HCT116 (cell line): ENCODE data around the gene CCL13. TPM values are rescaled to one million over a fixed set of nuclear protein-coding genes. Genes with fewer than 3 reads are reported as not detected.

Experiments
- ATAC-seq: fragments of 200-7000 bp; cut with Tn5 transposase; 2 replicates; pipeline ENCODE4 v1.9.1; 2020; ENCODE audit warnings: mild to moderate bottlenecking, moderate library complexity
- BruUV-seq: library from RNA; stranded (reverse); fragments of 400-500 nt; replicated peaks from 2 replicates; lab custom pipeline; 2021; lab: Mats Ljungman, UMichigan
- CTCF ChIA-PET: fragments of 300-600 bp; sonication (Branson Sonifier 250); formaldehyde crosslinking; loops from one replicate; lab custom pipeline; 2021; ENCODE audit warnings: antibody characterized with exemption; lab: Charles Lee
- POLR2A ChIA-PET: fragments of 300-600, 350-600 bp; sonication (Branson Sonifier 250); formaldehyde crosslinking; loops from one replicate; lab custom pipeline; 2021; ENCODE audit warnings: antibody characterized with exemption; lab: Charles Lee
- RAD21 ChIA-PET, 2 experiments: fragments of 300-600 bp; sonication (Branson Sonifier 250); formaldehyde crosslinking; loops; one replicate each; lab custom pipeline; 2023; ENCODE audit warnings: low total read pairs in 2 of 2; ENCODE audit not compliant: uncharacterized antibody in 2 of 2, unreplicated experiment in 2 of 2, low non-redundant PET in 1 of 2; lab: Charles Lee
- DNase-seq: peaks from one replicate; pipeline ENCODE4 v3.0.0-alpha.2; 2010; ENCODE audit warnings: low read depth, low spot score
- H2AFZ ChIP-seq: fragments of 200-600 bp; shearing (Covaris generic), sonication (generic); 2 replicates; pipeline ENCODE4 v1.6.1; 2017; ENCODE audit warnings: low read depth, mixed run types, mixed read lengths, antibody characterized with exemption, low read length; ENCODE audit not compliant: poor library complexity, severe bottlenecking
- H3K27ac ChIP-seq: 2 replicates; pipeline ENCODE4 v1.5.1; 2012; ENCODE audit warnings: low read depth, low read length
- H3K27me3 ChIP-seq: fragments of 200-600 bp; sonication (generic); 2 replicates; pipeline ENCODE4 v1.6.1; 2016; ENCODE audit warnings: mixed run types, low read length, mixed read lengths; ENCODE audit not compliant: insufficient read depth
- H3K36me3 ChIP-seq, 2 experiments: fragments of 200-500 bp in 1 of 2; fragments of 200-600 bp in 1 of 2; sonication (Bioruptor generic) in 1 of 2; sonication (generic) in 1 of 2; 2 replicates each; pipeline versions ENCODE4 v1.5.1 to v1.6.1; 2014 to 2016; ENCODE audit warnings: low read length in 2 of 2, inconsistent platforms in 1 of 2, mixed read lengths in 1 of 2, mixed run types in 1 of 2; ENCODE audit not compliant: insufficient read depth in 2 of 2, control insufficient read depth in 1 of 2
- H3K4me1 ChIP-seq, 2 experiments: fragments of 200-600 bp in 1 of 2; sonication (generic) in 1 of 2; 2 replicates each; pipeline versions ENCODE4 v1.5.1 to v1.6.1; 2012 to 2017; ENCODE audit warnings: low read length in 2 of 2, inconsistent platforms in 1 of 2, mild to moderate bottlenecking in 1 of 2, mixed read lengths in 1 of 2, mixed run types in 1 of 2, moderate library complexity in 1 of 2; ENCODE audit not compliant: insufficient read depth in 2 of 2, control insufficient read depth in 1 of 2
- H3K4me2 ChIP-seq: fragments of 200-600 bp; sonication (generic); 2 replicates; pipeline ENCODE4 v1.6.1; 2017; ENCODE audit warnings: mixed run types, low read length, mixed read lengths
- H3K4me3 ChIP-seq, 2 experiments: fragments of 200-600 bp in 1 of 2; sonication (generic) in 1 of 2; replicated peaks in 1 of 2; 2 replicates each; pipeline ENCODE4 v1.5.1; 2011 to 2016; ENCODE audit warnings: low read length in 2 of 2, control low read depth in 1 of 2, low read depth in 1 of 2, mild to moderate bottlenecking in 1 of 2, mixed read lengths in 1 of 2, mixed run types in 1 of 2
- H3K79me2 ChIP-seq: fragments of 200-600 bp; sonication (generic); 2 replicates; pipeline ENCODE4 v1.6.1; 2017; ENCODE audit warnings: mild to moderate bottlenecking, mixed run types, low read length, moderate library complexity, mixed read lengths; ENCODE audit not compliant: insufficient read depth
- H3K9ac ChIP-seq: fragments of 200-600 bp; sonication (generic); 2 replicates; pipeline ENCODE4 v1.6.1; 2016; ENCODE audit warnings: low read length, mixed read lengths
- H3K9me2 ChIP-seq: fragments of 200-600 bp; sonication (generic), shearing (Covaris generic); 2 replicates; pipeline ENCODE4 v1.6.1; 2017; ENCODE audit warnings: mixed run types, mild to moderate bottlenecking, moderate library complexity; ENCODE audit not compliant: insufficient read depth
- H3K9me3 ChIP-seq, 2 experiments: fragments of 200-500 bp in 1 of 2; fragments of 200-600 bp in 1 of 2; sonication (Bioruptor generic) in 1 of 2; sonication (generic) in 1 of 2; 2 replicates each; pipeline ENCODE4 v1.6.1; 2014 to 2017; ENCODE audit warnings: low read length in 2 of 2, mixed read lengths in 2 of 2, inconsistent platforms in 1 of 2, low read depth in 1 of 2, mild to moderate bottlenecking in 1 of 2, mixed run types in 1 of 2, moderate library complexity in 1 of 2; ENCODE audit not compliant: control insufficient read depth in 1 of 2, insufficient read depth in 1 of 2
- H4K20me1 ChIP-seq: fragments of 200-600 bp; sonication (generic), shearing (Covaris generic); 2 replicates; pipeline ENCODE4 v1.6.1; 2017; ENCODE audit warnings: mixed run types, mild to moderate bottlenecking, moderate library complexity; ENCODE audit not compliant: insufficient read depth
- ELF1 ChIP-seq: IDR thresholded peaks from 2 replicates; pipeline ENCODE4 v1.6.1; 2012; ENCODE audit warnings: low read depth, borderline replicate concordance
- EZH2 ChIP-seq: fragments of 200-600 bp; sonication (generic); IDR thresholded peaks from 2 replicates; pipeline ENCODE4 v1.6.1; 2017; ENCODE audit warnings: antibody characterized with exemption, mixed run types
- FOSL1 ChIP-seq: IDR thresholded peaks from 2 replicates; pipeline ENCODE4 v1.6.1; 2012; ENCODE audit warnings: low read depth
- JUND ChIP-seq: IDR thresholded peaks from 2 replicates; pipeline ENCODE4 v1.6.1; 2012
- SIN3A ChIP-seq: IDR thresholded peaks from 2 replicates; pipeline ENCODE4 v1.6.1; 2012; ENCODE audit warnings: low read depth
- SP1 ChIP-seq: IDR thresholded peaks from 2 replicates; pipeline ENCODE4 v1.6.1; 2012; ENCODE audit warnings: low read depth
- ZNF274 ChIP-seq: fragments of 200-500 bp; sonication (Bioruptor generic); IDR thresholded peaks from 2 replicates; pipeline ENCODE4 v1.6.1; 2014; ENCODE audit warnings: mild to moderate bottlenecking, low read depth, low read length, inconsistent platforms
- intact Hi-C: fragments of 100-400 bp; cut with micrococcal nuclease; formaldehyde crosslinking; loops from 2 replicates; pipeline ENCODE4 v1.10.0; 2022
- total RNA-seq: library from RNA; stranded (reverse); gene quantifications from one replicate; pipeline ENCODE4 v1.2.1, GENCODE V29; 2021; ENCODE audit not compliant: unreplicated experiment
- TF ChIP-seq, protein P1 (sequence below): IDR thresholded peaks from 2 replicates; pipeline ENCODE4 v1.6.1; 2012; ENCODE audit warnings: low read depth
- TF ChIP-seq, protein P2 (sequence below): IDR thresholded peaks from 2 replicates; pipeline ENCODE4 v1.6.1; 2012
- TF ChIP-seq, protein P3 (sequence below): IDR thresholded peaks from 2 replicates; pipeline ENCODE4 v1.6.1; 2012

CCL13 gene
- total RNA-seq, 1 experiment from 2014 or later, result not detected

DNA sequence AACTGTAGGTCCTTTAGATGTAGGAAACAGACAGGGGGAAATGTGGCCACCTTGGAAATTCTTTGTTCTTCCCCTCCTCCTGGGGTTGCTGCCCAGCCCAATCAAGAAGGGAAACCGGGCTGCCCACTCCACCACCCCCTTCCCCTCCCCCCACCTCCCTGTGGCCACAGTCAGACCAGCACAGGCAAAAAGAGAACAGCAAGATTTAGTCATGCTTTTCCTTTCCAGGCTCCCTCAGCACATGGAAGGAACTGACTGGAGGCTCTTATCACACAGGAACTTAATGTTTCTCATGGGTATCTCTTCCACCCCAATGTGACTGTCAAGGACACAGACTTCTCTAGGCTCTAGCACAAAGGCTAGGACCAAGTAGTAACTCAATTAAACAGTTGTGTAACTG lies 9.7 kb downstream of the CCL13 start:
- DNase-seq, result no peak
- CTCF ChIA-PET, result no interaction called here

More for the DNA sequence above, 9.7 kb downstream of the CCL13 start:
- H2AFZ ChIP-seq, result no peak overlapping the region
- ATAC-seq, result no peak
- H3K4me2 ChIP-seq, result no peak overlapping the region
- no peaks in the 10 kb centered on the region for H3K9me3 ChIP-seq
- H3K4me3 ChIP-seq, result no peak overlapping the region
- H3K4me1 ChIP-seq, result no peaks in the 10 kb centered on the region
- ChIA-PET RAD21 (no interaction called here), POLR2A (no interaction called here)
- TF ChIP-seq ZNF274 (no peak), JUND (no peak), SP1 (no peak), EZH2 (no peak), SIN3A (no peak), ELF1 (no peak), FOSL1 (no peak)
- TF ChIP-seq, protein P1, sequence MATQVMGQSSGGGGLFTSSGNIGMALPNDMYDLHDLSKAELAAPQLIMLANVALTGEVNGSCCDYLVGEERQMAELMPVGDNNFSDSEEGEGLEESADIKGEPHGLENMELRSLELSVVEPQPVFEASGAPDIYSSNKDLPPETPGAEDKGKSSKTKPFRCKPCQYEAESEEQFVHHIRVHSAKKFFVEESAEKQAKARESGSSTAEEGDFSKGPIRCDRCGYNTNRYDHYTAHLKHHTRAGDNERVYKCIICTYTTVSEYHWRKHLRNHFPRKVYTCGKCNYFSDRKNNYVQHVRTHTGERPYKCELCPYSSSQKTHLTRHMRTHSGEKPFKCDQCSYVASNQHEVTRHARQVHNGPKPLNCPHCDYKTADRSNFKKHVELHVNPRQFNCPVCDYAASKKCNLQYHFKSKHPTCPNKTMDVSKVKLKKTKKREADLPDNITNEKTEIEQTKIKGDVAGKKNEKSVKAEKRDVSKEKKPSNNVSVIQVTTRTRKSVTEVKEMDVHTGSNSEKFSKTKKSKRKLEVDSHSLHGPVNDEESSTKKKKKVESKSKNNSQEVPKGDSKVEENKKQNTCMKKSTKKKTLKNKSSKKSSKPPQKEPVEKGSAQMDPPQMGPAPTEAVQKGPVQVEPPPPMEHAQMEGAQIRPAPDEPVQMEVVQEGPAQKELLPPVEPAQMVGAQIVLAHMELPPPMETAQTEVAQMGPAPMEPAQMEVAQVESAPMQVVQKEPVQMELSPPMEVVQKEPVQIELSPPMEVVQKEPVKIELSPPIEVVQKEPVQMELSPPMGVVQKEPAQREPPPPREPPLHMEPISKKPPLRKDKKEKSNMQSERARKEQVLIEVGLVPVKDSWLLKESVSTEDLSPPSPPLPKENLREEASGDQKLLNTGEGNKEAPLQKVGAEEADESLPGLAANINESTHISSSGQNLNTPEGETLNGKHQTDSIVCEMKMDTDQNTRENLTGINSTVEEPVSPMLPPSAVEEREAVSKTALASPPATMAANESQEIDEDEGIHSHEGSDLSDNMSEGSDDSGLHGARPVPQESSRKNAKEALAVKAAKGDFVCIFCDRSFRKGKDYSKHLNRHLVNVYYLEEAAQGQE, result no peak
- TF ChIP-seq, protein P2, sequence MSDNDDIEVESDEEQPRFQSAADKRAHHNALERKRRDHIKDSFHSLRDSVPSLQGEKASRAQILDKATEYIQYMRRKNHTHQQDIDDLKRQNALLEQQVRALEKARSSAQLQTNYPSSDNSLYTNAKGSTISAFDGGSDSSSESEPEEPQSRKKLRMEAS, result no peak
- TF ChIP-seq, protein P3, sequence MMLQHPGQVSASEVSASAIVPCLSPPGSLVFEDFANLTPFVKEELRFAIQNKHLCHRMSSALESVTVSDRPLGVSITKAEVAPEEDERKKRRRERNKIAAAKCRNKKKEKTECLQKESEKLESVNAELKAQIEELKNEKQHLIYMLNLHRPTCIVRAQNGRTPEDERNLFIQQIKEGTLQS, result no peak
- H3K79me2 ChIP-seq, result no peaks in the 10 kb centered on the region
- BruUV-seq, result no TSS peak
- H3K27me3 ChIP-seq, result peaks cover 17% of the 10 kb centered on the region; the same call in 1 of the 2 replicates
- no peaks in the 10 kb centered on the region for H4K20me1 ChIP-seq
- intact Hi-C loops, result no loop called here
- H3K9ac ChIP-seq, result no peak overlapping the region
- no peaks in the 10 kb centered on the region for H3K36me3 ChIP-seq
- H3K27ac ChIP-seq, result no peak overlapping the region
- H3K9me2 ChIP-seq, result no peaks in the 10 kb centered on the region
